Measurements from ENCODE around the gene COL9A1. TPM values are rescaled to one million over a fixed set of nuclear protein-coding genes. Genes with fewer than 3 reads are reported as not detected.
"Not testable (repeated sequence)": the region's sequence is repeated elsewhere in the genome, so short reads cannot be mapped to it uniquely, and the experiment has no call there.

Gene COL9A1
- total RNA-seq, 1 donor: not detected

DNA sequence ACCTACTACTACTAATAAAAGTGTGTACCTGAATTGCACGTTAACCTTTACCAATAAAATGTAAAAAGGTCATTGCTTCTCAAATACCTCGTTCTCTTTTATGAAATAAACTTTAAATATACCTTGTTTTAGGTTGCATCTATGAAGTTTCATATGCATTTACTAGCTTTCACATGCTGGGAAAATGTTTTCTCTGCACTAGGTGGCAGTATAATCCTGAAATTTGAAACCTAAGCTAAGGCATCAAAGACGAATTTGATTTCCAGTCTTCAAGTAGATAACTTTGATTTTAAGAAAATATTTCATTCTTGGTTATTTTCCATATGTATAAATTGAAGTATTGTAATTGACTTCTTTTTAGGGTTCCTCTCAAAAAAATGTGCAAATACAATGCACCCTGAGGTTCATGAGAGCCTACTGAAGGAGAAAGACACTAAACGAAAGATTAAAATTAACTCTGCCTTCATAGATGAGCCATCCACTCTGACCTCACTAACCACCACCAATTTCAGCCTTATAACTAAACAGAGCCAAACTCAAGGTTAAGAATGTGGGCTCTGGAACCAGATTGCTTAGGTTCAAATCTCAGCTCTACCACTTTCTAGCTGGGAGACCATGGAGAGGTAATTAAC, 7.3 kb upstream of the COL9A1 start:
- DNase-seq (ENCODE audit: low read depth): peak; percentile 60
- peak; percentile 59 for TF ChIP-seq CTCF (IDR thresholded peaks at IDR 0.05; ENCODE audit: insufficient read depth, low read length)
- H3K4me3 ChIP-seq (ENCODE audit: low read depth, low read length): no peak overlapping the region

- DNase-seq (ENCODE audit: low read depth): no peak
- H3K4me3 ChIP-seq (ENCODE audit: low read depth, low read length): no peak overlapping the region
- TF ChIP-seq CTCF (IDR thresholded peaks at IDR 0.05; ENCODE audit: insufficient read depth, low read length): no peak
These were observed 6.4 kb upstream of the COL9A1 start for GRCh38 chr6:70309243-70309642.

- H3K4me3 ChIP-seq (ENCODE audit: low read depth, low read length); DNase-seq (ENCODE audit: low read depth): not testable (repeated sequence)
- TF ChIP-seq CTCF (IDR thresholded peaks at IDR 0.05; ENCODE audit: insufficient read depth, low read length): peak; percentile 5
These were observed 5.3 kb upstream of the COL9A1 start for GRCh38 chr6:70308142-70308541.

DNA sequence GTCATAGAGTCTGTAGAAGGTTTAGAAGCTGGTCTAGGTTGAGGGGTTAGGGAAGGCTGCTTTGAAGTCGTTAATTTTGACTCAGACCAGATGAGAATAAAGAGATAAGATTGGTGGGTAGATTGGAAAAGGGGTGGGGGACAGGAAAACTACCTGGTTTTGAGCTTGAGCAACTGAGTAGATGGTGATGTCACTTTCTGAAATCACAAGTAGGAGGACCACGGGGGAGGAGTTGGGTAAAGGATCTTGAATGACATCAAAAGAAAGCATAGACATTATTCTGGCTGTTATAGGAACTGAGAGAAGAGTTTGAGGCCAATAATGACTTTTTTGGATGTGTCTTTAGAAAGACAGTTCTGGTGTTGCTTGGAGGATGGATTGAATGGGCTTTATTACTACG, 4.1 kb upstream of the COL9A1 start:
- H3K4me3 ChIP-seq (ENCODE audit: low read depth, low read length): no peak overlapping the region
- no peak for DNase-seq (ENCODE audit: low read depth)
- no peak for TF ChIP-seq CTCF (IDR thresholded peaks at IDR 0.05; ENCODE audit: insufficient read depth, low read length)

- no peak for DNase-seq (ENCODE audit: low read depth)
- H3K4me3 ChIP-seq (ENCODE audit: low read depth, low read length): no peak overlapping the region
- no peak for TF ChIP-seq CTCF (IDR thresholded peaks at IDR 0.05; ENCODE audit: insufficient read depth, low read length)
These were observed 1.7 kb upstream of the COL9A1 start for GRCh38 chr6:70304616-70305015.

DNA sequence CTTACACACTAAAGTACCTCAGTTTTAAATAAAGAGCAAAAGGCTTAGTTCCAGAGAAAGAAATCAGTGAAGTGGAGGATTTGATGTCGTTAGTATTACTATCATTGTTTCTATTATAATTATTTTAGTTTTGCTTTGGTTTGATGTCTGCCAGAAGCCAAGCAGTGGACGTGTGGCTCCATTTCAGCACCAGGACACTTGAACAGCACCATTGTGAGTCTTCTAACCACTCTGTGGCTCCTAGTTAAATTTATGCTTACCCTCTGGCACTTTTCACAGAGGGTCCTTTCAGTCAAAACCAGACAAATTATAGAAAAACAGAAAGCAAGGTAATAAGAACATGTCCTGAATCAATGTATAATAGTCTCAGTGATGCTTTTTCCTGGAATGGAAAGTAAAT, 3.4 kb downstream of the COL9A1 start:
- no peak for TF ChIP-seq CTCF (IDR thresholded peaks at IDR 0.05; ENCODE audit: insufficient read depth, low read length)
- no peak overlapping the region for H3K4me3 ChIP-seq (ENCODE audit: low read depth, low read length)
- peak; percentile 2 for DNase-seq (ENCODE audit: low read depth)

DNA sequence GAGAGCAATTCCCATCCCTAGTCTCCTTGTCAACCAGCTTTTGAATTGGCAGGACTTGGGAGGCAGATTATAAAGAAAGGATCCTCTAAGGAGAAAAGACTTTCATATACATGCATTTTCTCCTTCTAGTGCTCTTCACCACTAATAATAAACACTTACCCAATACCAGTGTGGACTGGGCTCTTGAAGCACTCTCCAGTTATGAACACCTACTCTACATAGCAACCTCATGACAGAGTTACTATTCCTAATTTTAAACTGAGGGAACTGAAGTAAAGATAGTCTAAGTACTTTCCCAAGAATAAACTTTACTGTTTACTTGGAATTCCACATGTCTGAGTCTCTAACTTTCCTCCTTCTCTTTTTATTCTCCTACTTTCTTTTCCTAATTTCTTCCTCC, 4.8 kb downstream of the COL9A1 start:
- DNase-seq (ENCODE audit: low read depth): no peak
- H3K4me3 ChIP-seq (ENCODE audit: low read depth, low read length): no peak overlapping the region
- no peak for TF ChIP-seq CTCF (IDR thresholded peaks at IDR 0.05; ENCODE audit: insufficient read depth, low read length)
